HepG2 (cell line): ENCODE measurements around the gene DOC2A. TPM values are rescaled to one million over a fixed set of nuclear protein-coding genes. Genes with fewer than 3 reads are reported as not detected.
A peak's percentile ranks its signal among the peaks of the same experiment; 100 is the strongest.

Experiments
- HNF4G ChIP-seq, 2 experiments: sonication (generic) in 1 of 2; formaldehyde crosslinking in 1 of 2; IDR thresholded peaks; 2 replicates each; pipeline versions ENCODE4 v1.4.0 to v1.6.1; 2011 to 2020; ENCODE audit warnings: borderline replicate concordance in 2 of 2, low read depth in 2 of 2, mild to moderate bottlenecking in 2 of 2, low read length in 1 of 2, missing genetic modification reagents in 1 of 2, moderate library complexity in 1 of 2
- HOXA3 ChIP-seq: sonication (generic); formaldehyde crosslinking; IDR thresholded peaks from 2 replicates; pipeline ENCODE4 v1.5.0; 2020; ENCODE audit warnings: missing genetic modification reagents
- MAZ ChIP-seq, 2 experiments: sonication (generic) in 1 of 2; formaldehyde crosslinking in 1 of 2; IDR thresholded peaks; 2 replicates each; pipeline versions ENCODE4 v1.5.0 to v1.6.1; 2012 to 2020; ENCODE audit warnings: low read depth in 2 of 2, mild to moderate bottlenecking in 2 of 2, borderline replicate concordance in 1 of 2, improper control_type of control experiment in 1 of 2, low read length in 1 of 2, missing genetic modification reagents in 1 of 2, moderate library complexity in 1 of 2
- POLR2G ChIP-seq: fragments of 200-400 bp; formaldehyde crosslinking; IDR thresholded peaks from 2 replicates; pipeline ENCODE4 v1.6.1; 2018; ENCODE audit warnings: mild to moderate bottlenecking, low read depth, low read length, moderate library complexity
- TAF15 ChIP-seq: fragments of 200-400 bp; formaldehyde crosslinking; IDR thresholded peaks from one replicate; pipeline ENCODE4 v1.6.1; 2018; ENCODE audit warnings: mild to moderate bottlenecking, low read depth, low read length; ENCODE audit not compliant: poor library complexity, severe bottlenecking
- TCF12 ChIP-seq, 2 experiments: fragments of 450-650 bp in 1 of 2; sonication (generic) in 1 of 2; formaldehyde crosslinking in 1 of 2; IDR thresholded peaks; 2 replicates each; pipeline versions ENCODE4 v1.6.1 to v1.8.0; 2017 to 2022; ENCODE audit warnings: antibody characterized with exemption in 1 of 2, mild to moderate bottlenecking in 1 of 2, missing genetic modification reagents in 1 of 2, moderate library complexity in 1 of 2
- TEAD3 ChIP-seq: optimal IDR thresholded peaks from 2 replicates; pipeline ENCODE3; 2016; ENCODE audit warnings: borderline replicate concordance
- ZBTB42 ChIP-seq: sonication (generic); formaldehyde crosslinking; IDR thresholded peaks from 2 replicates; pipeline ENCODE4 v1.5.0; 2020; ENCODE audit warnings: mild to moderate bottlenecking, missing genetic modification reagents
- ZBTB7A ChIP-seq: sonication (generic); formaldehyde crosslinking; IDR thresholded peaks from 2 replicates; pipeline ENCODE4 v1.8.0; 2022; ENCODE audit warnings: mild to moderate bottlenecking, missing genetic modification reagents
- ZNF468 ChIP-seq: sonication (generic); formaldehyde crosslinking; IDR thresholded peaks from 2 replicates; pipeline ENCODE4 v1.8.0; 2022; ENCODE audit warnings: mild to moderate bottlenecking, moderate library complexity, missing genetic modification reagents
- polyA plus RNA-seq, 8 experiments: library from polyadenylated mRNA; depleted of rRNA in 3 of 8; stranded (reverse) in 7 of 8; unstranded in 1 of 8; fragments of >200 nt; fragmentation: Illumina TruSeq in 4 of 8; extraction: Trizol in 4 of 8; gene quantifications; 2 replicates each; pipeline versions ENCODE4 v1.2.1 to v1.2.3, GENCODE V29; 2011 to 2016; ENCODE audit warnings: low read depth in 4 of 8, missing spikeins in 1 of 8, mixed read lengths in 1 of 8; ENCODE audit not compliant: insufficient read depth in 1 of 8
- total RNA-seq, 5 experiments: library from RNA; depleted of rRNA; stranded (reverse); fragments of >200 nt; fragmentation: Illumina TruSeq; extraction: Trizol; gene quantifications; 2 replicates each; pipeline ENCODE4 v1.2.3, GENCODE V29; 2016; ENCODE audit warnings: low read depth in 1 of 5
- TF ChIP-seq, protein P1 (sequence below): sonication (generic); formaldehyde crosslinking; IDR thresholded peaks from 2 replicates; pipeline ENCODE4 v1.4.0; 2020; ENCODE audit warnings: missing genetic modification reagents
- TF ChIP-seq, protein P2 (sequence below): sonication (generic); formaldehyde crosslinking; IDR thresholded peaks from 2 replicates; pipeline ENCODE4 v1.5.0; 2020; ENCODE audit warnings: missing genetic modification reagents
- TF ChIP-seq, protein P3 (sequence below): sonication (generic); formaldehyde crosslinking; IDR thresholded peaks from 2 replicates; pipeline ENCODE4 v1.8.0; 2022; ENCODE audit warnings: mild to moderate bottlenecking, missing genetic modification reagents, moderate library complexity
- TF ChIP-seq, protein P4 (sequence below): sonication (generic); formaldehyde crosslinking; IDR thresholded peaks from 2 replicates; pipeline ENCODE4 v1.4.0; 2020; ENCODE audit warnings: missing genetic modification reagents
- TF ChIP-seq, protein P5 (sequence below): sonication (generic); formaldehyde crosslinking; IDR thresholded peaks from 2 replicates; pipeline ENCODE4 v1.5.0; 2020; ENCODE audit warnings: mild to moderate bottlenecking, missing genetic modification reagents

The DOC2A gene
- total and polyA plus RNA-seq, 2 of the 13 experiments (the other 11 are each of a cell fraction or from before 2014, with no cell fraction given): 0.15 to 0.55 TPM

DNA sequence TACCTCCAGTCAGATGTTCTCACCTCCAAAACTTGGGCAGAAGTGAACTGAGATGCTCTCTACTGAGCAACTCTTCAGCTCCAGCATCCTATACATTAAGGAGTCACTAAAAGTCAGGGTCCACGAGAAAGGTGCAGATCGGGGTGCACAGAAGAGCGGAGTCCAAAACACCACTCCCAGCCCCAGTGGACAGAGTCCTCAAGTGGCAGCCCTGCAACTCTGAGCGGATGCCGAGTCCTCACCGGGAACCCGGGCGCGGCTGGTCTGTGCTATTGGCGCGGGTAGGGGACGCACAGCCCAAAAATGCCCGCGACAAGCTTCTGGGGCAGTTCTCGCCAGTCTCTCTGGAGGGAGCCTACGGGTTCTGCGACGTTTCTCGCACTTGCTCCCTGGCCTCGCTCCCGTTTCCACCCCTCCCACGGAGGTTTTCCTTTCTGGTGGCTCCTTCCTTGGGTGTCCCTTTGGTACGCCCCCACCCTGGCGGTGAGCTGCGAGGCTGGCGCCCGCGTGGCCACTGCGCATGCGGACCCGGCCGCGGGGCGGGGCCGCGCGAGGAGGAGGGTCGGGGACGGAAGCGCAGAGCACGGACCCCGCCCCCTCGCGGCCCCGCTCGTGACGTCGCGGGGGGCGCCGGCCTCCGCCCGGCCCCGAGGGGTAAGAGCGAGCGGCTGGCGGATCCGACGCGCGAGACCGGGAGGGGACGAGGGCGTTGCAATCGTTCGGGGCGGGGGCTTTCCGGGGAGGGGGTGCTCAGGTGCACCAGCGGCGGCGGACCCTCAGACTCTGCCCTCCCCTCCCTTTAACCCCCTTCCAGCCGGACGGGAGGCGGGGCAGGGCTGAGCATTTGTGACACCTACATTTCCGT, 49.1 kb downstream of the DOC2A start, which contains the start of gene TMEM219 (continued):
- TF ChIP-seq TCF12 (IDR thresholded peaks at IDR 0.05) (no peak), TCF12 (CRISPR knock-in tag; IDR thresholded peaks at IDR 0.05) (no peak), TAF15 (peak; percentile 53), POLR2G (peak; percentile 90), ZBTB42 (CRISPR knock-in tag) (0 out of 2 replicates have a peak, but pooled peaks have one; percentile 15), ZBTB7A (CRISPR knock-in tag) (0 out of 2 replicates have a peak, but pooled peaks have one; percentile 78), ZNF468 (CRISPR knock-in tag) (0 out of 2 replicates have a peak, but pooled peaks have one; percentile 24), MAZ (IDR thresholded peaks at IDR 0.05; ENCODE audit: borderline replicate concordance, low read depth, low read length) (peak; percentile 86), MAZ (CRISPR knock-in tag; IDR thresholded peaks at IDR 0.05; ENCODE audit: low read depth) (peak; percentile 98), TEAD3 (CRISPR knock-in tag) (peak; percentile 50), HNF4G (IDR thresholded peaks at IDR 0.05; ENCODE audit: borderline replicate concordance, low read depth, low read length) (peak; percentile 44; the same call in 1 of the 2 replicates), HNF4G (CRISPR knock-in tag; IDR thresholded peaks at IDR 0.05; ENCODE audit: borderline replicate concordance, low read depth) (no peak; the same call in 1 of the 2 replicates), HOXA3 (CRISPR knock-in tag) (peak; percentile 72)
- TF ChIP-seq, protein P1, sequence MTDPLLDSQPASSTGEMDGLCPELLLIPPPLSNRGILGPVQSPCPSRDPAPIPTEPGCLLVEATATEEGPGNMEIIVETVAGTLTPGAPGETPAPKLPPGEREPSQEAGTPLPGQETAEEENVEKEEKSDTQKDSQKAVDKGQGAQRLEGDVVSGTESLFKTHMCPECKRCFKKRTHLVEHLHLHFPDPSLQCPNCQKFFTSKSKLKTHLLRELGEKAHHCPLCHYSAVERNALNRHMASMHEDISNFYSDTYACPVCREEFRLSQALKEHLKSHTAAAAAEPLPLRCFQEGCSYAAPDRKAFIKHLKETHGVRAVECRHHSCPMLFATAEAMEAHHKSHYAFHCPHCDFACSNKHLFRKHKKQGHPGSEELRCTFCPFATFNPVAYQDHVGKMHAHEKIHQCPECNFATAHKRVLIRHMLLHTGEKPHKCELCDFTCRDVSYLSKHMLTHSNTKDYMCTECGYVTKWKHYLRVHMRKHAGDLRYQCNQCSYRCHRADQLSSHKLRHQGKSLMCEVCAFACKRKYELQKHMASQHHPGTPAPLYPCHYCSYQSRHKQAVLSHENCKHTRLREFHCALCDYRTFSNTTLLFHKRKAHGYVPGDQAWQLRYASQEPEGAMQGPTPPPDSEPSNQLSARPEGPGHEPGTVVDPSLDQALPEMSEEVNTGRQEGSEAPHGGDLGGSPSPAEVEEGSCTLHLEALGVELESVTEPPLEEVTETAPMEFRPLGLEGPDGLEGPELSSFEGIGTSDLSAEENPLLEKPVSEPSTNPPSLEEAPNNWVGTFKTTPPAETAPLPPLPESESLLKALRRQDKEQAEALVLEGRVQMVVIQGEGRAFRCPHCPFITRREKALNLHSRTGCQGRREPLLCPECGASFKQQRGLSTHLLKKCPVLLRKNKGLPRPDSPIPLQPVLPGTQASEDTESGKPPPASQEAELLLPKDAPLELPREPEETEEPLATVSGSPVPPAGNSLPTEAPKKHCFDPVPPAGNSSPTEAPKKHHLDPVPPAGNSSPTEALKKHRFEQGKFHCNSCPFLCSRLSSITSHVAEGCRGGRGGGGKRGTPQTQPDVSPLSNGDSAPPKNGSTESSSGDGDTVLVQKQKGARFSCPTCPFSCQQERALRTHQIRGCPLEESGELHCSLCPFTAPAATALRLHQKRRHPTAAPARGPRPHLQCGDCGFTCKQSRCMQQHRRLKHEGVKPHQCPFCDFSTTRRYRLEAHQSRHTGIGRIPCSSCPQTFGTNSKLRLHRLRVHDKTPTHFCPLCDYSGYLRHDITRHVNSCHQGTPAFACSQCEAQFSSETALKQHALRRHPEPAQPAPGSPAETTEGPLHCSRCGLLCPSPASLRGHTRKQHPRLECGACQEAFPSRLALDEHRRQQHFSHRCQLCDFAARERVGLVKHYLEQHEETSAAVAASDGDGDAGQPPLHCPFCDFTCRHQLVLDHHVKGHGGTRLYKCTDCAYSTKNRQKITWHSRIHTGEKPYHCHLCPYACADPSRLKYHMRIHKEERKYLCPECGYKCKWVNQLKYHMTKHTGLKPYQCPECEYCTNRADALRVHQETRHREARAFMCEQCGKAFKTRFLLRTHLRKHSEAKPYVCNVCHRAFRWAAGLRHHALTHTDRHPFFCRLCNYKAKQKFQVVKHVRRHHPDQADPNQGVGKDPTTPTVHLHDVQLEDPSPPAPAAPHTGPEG (CRISPR knock-in tag): no peak; the same call in 1 of the 2 replicates
- TF ChIP-seq, protein P2, sequence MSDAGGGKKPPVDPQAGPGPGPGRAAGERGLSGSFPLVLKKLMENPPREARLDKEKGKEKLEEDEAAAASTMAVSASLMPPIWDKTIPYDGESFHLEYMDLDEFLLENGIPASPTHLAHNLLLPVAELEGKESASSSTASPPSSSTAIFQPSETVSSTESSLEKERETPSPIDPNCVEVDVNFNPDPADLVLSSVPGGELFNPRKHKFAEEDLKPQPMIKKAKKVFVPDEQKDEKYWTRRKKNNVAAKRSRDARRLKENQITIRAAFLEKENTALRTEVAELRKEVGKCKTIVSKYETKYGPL: no peak
- TF ChIP-seq, protein P3, sequence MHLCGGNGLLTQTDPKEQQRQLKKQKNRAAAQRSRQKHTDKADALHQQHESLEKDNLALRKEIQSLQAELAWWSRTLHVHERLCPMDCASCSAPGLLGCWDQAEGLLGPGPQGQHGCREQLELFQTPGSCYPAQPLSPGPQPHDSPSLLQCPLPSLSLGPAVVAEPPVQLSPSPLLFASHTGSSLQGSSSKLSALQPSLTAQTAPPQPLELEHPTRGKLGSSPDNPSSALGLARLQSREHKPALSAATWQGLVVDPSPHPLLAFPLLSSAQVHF (CRISPR knock-in tag): no peak
- TF ChIP-seq, protein P4, sequence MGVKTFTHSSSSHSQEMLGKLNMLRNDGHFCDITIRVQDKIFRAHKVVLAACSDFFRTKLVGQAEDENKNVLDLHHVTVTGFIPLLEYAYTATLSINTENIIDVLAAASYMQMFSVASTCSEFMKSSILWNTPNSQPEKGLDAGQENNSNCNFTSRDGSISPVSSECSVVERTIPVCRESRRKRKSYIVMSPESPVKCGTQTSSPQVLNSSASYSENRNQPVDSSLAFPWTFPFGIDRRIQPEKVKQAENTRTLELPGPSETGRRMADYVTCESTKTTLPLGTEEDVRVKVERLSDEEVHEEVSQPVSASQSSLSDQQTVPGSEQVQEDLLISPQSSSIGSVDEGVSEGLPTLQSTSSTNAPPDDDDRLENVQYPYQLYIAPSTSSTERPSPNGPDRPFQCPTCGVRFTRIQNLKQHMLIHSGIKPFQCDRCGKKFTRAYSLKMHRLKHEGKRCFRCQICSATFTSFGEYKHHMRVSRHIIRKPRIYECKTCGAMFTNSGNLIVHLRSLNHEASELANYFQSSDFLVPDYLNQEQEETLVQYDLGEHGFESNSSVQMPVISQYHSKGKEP: 0 out of 2 replicates have a peak, but pooled peaks have one; percentile 57
- TF ChIP-seq, protein P5, sequence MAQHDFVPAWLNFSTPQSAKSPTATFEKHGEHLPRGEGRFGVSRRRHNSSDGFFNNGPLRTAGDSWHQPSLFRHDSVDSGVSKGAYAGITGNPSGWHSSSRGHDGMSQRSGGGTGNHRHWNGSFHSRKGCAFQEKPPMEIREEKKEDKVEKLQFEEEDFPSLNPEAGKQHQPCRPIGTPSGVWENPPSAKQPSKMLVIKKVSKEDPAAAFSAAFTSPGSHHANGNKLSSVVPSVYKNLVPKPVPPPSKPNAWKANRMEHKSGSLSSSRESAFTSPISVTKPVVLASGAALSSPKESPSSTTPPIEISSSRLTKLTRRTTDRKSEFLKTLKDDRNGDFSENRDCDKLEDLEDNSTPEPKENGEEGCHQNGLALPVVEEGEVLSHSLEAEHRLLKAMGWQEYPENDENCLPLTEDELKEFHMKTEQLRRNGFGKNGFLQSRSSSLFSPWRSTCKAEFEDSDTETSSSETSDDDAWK (CRISPR knock-in tag): no peak
